Upper lobe of left lung (tissue), 6 donors: ENCODE results near the gene DPYSL3. TPM values are rescaled to one million over a fixed set of nuclear protein-coding genes. Genes with fewer than 3 reads are reported as not detected.

Experiments used
- ATAC-seq, 2 donors: fragments of 200-7000 bp; cut with Tn5 transposase; one replicate each; pipeline ENCODE4 v1.9.1; 2022; ENCODE audit warnings: mild to moderate bottlenecking in 2 of 2, moderate library complexity in 2 of 2; ENCODE audit not compliant: low FRiP score in 2 of 2
- DNase-seq, 2 donors: peaks; one replicate each; pipeline ENCODE4 v3.0.0-alpha.2; 2019 to 2020
- H3K27ac ChIP-seq, 4 donors: fragments of 200-600 bp; sonication (generic); one replicate each; pipeline ENCODE4 v1.5.1; 2016 to 2019
- H3K27me3 ChIP-seq, 4 donors: fragments of 200-600 bp; sonication (generic); one replicate each; pipeline ENCODE4 v1.5.1; 2017 to 2019
- H3K36me3 ChIP-seq, 4 donors: fragments of 200-600 bp; sonication (generic); one replicate each; pipeline ENCODE4 v1.5.1; 2016 to 2019
- H3K4me1 ChIP-seq, 4 donors: fragments of 200-600 bp; sonication (generic); one replicate each; pipeline ENCODE4 v1.5.1; 2018 to 2019
- H3K4me3 ChIP-seq, 4 donors: fragments of 200-600 bp; sonication (generic); one replicate each; pipeline ENCODE4 v1.5.1; 2017 to 2019; ENCODE audit warnings: mild to moderate bottlenecking in 2 of 4, moderate library complexity in 1 of 4
- H3K9me3 ChIP-seq, 4 donors: fragments of 200-600 bp; sonication (generic); one replicate each; pipeline ENCODE4 v1.5.1; 2018 to 2019
- EP300 ChIP-seq, 4 donors: sonication (generic); formaldehyde crosslinking; IDR thresholded peaks; one replicate each; pipeline ENCODE4 v1.5.1; 2017; ENCODE audit warnings: antibody characterized with exemption in 4 of 4, control low read depth in 2 of 4
- POLR2A ChIP-seq, 4 donors: fragments of 450-650 bp; IDR thresholded peaks; one replicate each; pipeline ENCODE4 v1.5.1; 2016 to 2017; ENCODE audit warnings: antibody characterized with exemption in 4 of 4, mild to moderate bottlenecking in 2 of 4
- POLR2AphosphoS5 ChIP-seq, 2 donors: sonication (generic); formaldehyde crosslinking; IDR thresholded peaks; one replicate each; pipeline ENCODE4 v1.5.1; 2017; ENCODE audit warnings: antibody characterized with exemption in 2 of 2
- WGBS, 2 donors: methylation state at CpG; one replicate each; pipeline ENCODE4 v1.1.5; 2017 to 2018; 5-methylcytosine and 5-hydroxymethylcytosine counted together
- total RNA-seq, 6 donors: library from RNA; depleted of rRNA in 4 of 6; stranded (reverse); fragments of >200 nt in 4 of 6; gene quantifications; one replicate each; pipeline versions ENCODE4 v1.1.0 to v1.2.1, GENCODE V29; 2016 to 2021
- TF ChIP-seq, protein P1 (sequence below), 6 experiments: fragments of 450-650 bp in 4 of 6; fragments of 200-600 bp in 2 of 6; sonication (generic) in 2 of 6; IDR thresholded peaks; one replicate each; pipeline ENCODE4 v1.5.1; 2016 to 2019; ENCODE audit warnings: antibody characterized with exemption in 6 of 6
- donor health status: DM: no; HTN: no; CAD: no; lungs with moderate emphysema.
- donor health status: DM: no; HTN: yes; CAD: no; lungs with severe emphysema.

The DPYSL3 gene
- total RNA-seq, 6 donors from 2014 or later: 24.4 to 85.1 (median 40.6) TPM

DNA sequence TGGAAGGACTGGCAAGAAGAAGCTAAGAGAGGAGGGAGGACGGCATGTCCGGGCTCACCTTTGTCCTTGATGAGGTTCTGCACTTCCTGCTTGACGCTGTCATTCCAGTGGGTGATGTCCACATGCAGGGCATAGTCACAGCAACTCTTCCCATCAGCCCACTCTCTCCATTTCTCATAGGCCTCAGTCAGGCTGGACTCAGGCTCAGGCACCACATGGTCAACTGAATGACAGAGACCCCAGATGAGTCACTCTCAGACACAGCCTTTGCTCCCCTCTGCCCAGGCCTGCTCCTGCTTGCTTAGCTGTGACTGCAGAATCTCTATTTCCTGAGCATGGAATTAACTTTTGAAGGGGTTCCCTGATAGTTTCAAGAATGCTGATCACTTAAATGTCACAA is 94.2 kb downstream of the DPYSL3 start:
- H3K9me3 ChIP-seq: no peaks in the 10 kb centered on the region
- DNase-seq (no peak), ATAC-seq (no peak)
- peaks cover 0 to 6% (median 0%) of the 10 kb centered on the region in 4 donors for H3K36me3 ChIP-seq
- no peak overlapping the region for H3K4me3 ChIP-seq
- 55 to 89% methylated on average over 3 of the region's 3 CpGs for WGBS, 2 donors
- no peak overlapping the region for H3K27ac ChIP-seq
- peaks cover 7 to 21% (median 13%) of the 10 kb centered on the region in 4 donors for H3K4me1 ChIP-seq
- no peaks in the 10 kb centered on the region for H3K27me3 ChIP-seq
- no peak for TF ChIP-seq POLR2AphosphoS5 (IDR thresholded peaks at IDR 0.05)
- TF ChIP-seq, protein P1, sequence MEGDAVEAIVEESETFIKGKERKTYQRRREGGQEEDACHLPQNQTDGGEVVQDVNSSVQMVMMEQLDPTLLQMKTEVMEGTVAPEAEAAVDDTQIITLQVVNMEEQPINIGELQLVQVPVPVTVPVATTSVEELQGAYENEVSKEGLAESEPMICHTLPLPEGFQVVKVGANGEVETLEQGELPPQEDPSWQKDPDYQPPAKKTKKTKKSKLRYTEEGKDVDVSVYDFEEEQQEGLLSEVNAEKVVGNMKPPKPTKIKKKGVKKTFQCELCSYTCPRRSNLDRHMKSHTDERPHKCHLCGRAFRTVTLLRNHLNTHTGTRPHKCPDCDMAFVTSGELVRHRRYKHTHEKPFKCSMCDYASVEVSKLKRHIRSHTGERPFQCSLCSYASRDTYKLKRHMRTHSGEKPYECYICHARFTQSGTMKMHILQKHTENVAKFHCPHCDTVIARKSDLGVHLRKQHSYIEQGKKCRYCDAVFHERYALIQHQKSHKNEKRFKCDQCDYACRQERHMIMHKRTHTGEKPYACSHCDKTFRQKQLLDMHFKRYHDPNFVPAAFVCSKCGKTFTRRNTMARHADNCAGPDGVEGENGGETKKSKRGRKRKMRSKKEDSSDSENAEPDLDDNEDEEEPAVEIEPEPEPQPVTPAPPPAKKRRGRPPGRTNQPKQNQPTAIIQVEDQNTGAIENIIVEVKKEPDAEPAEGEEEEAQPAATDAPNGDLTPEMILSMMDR (IDR thresholded peaks at IDR 0.05): no peak
- TF ChIP-seq EP300 (IDR thresholded peaks at IDR 0.05): no peak
- TF ChIP-seq POLR2A (IDR thresholded peaks at IDR 0.05): no peak

DNA sequence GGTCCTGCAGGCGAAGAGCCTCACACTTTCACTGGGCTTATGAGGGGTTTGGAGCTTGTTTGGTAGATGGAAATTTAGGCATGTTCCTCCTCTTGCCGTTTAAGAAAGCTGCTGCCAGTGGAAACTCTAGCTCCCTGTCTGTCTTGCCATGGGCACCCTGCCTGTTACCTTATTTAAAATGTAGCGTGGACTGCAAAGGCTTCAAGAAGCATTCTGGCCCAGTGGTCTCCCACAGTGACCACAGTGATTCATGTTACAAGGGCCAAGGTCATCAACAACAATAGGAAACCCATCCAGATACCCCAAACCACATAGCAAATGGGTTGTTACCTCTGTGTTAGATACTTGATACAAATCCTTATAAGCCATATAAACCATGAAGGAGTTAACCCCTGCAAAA is 96.6 kb downstream of the DPYSL3 start:
- TF ChIP-seq, protein P1 (IDR thresholded peaks at IDR 0.05): no peak
- TF ChIP-seq EP300 (IDR thresholded peaks at IDR 0.05): no peak
- TF ChIP-seq POLR2A (IDR thresholded peaks at IDR 0.05): no peak
- TF ChIP-seq POLR2AphosphoS5 (IDR thresholded peaks at IDR 0.05): no peak
- no peak for DNase-seq
- Histone ChIP-seq H3K4me1 (peaks cover 7 to 21% (median 11%) of the 10 kb centered on the region in 4 donors), H3K4me3 (no peak overlapping the region), H3K9me3 (no peaks in the 10 kb centered on the region), H3K27me3 (no peaks in the 10 kb centered on the region), H3K36me3 (peaks cover 0 to 10% (median 0%) of the 10 kb centered on the region in 4 donors), H3K27ac (no peak overlapping the region)
- WGBS, 2 donors: 87 to 94% methylated on average over 3 of the region's 3 CpGs
- ATAC-seq: no peak

DNA sequence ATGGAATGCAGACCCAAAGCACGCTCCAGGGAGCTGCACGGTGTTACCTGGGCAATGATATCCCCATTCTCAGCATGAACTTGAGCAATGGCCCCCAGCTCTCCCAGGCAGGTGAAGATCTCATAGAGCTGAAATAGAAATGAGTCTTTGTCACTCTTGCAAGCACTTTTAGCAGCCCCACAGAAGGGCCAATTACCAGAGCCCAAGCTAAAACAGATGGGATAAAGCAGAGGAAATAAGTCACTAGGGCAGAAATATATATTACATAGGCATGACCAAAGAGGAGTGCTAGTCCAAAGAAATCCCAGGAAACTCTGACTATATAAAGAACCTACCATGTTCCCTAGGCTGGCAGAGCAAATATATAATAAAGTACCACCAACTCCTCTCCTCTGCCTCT is 97.3 kb downstream of the DPYSL3 start:
- H3K27me3 ChIP-seq: no peaks in the 10 kb centered on the region
- peaks cover 4 to 14% (median 7%) of the 10 kb centered on the region in 4 donors for H3K4me1 ChIP-seq
- no peak for TF ChIP-seq POLR2AphosphoS5 (IDR thresholded peaks at IDR 0.05)
- TF ChIP-seq, protein P1 (IDR thresholded peaks at IDR 0.05): no peak
- no peak for TF ChIP-seq POLR2A (IDR thresholded peaks at IDR 0.05)
- TF ChIP-seq EP300 (IDR thresholded peaks at IDR 0.05): no peak
- no peaks in the 10 kb centered on the region for H3K9me3 ChIP-seq
- ATAC-seq: no peak
- no peak overlapping the region for H3K4me3 ChIP-seq
- WGBS, 2 donors: 91 to 92% methylated on average over 2 of the region's 2 CpGs
- H3K36me3 ChIP-seq: peaks cover 0 to 13% (median 0%) of the 10 kb centered on the region in 4 donors
- peak overlapping the region in 1 of 4 donors; percentile 33 for H3K27ac ChIP-seq
- no peak for DNase-seq

DNA sequence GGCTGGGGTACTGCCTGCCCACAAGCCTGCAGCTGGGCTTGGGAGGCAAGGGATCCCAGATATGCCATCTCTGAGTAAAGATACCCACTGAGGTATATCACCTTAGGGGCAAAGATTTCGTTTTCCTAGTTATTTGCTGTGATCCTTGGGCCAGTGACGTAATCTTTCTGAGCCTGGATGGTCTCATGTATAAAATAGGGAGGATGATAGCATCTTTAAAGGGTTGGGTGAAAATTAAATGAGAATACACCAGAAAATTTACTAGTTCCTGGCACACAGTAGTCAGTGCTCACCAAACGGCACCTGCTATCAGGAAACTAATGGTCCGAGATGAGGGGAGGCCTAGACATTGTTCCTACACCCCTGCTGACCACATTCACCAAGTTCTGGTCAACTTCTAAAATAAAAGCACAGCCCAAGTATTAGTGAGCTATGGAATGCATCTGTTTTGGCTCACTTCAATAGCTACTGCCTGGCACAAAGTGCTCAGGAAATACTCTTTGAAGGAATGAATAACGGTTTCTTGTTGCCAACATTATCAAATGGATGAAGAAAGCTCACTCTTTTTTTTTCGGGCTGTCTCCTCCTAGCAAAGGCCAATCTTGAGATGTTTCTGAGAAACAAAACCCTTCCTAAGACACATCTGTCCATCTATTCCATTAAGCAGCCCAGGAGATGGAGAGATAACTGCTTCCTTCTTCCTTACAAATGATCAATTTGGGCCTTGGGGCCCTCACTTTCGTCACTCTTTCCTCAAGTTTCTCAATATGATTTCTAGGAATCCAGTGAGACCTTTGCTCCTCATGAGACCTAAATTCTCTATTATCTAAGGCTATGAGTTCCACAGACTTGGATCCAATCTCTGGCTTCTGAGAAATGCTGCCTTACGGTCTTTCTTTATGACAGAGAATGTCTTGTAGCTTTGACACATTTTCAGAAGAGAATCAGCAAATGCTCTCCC is 98.2 kb downstream of the DPYSL3 start:
- WGBS, 2 donors: 73 to 79% methylated on average over 8 of the region's 8 CpGs
- DNase-seq (no peak), ATAC-seq (peak in 1 of 2 donors; percentile 4)
- no peaks in the 10 kb centered on the region for H3K27me3 ChIP-seq
- H3K4me3 ChIP-seq: no peak overlapping the region
- H3K9me3 ChIP-seq: no peaks in the 10 kb centered on the region
- peaks cover 0 to 5% (median 1%) of the 10 kb centered on the region in 4 donors for H3K4me1 ChIP-seq
- peak overlapping the region in 1 of 4 donors; percentile 39 for H3K27ac ChIP-seq
- TF ChIP-seq, protein P1 (IDR thresholded peaks at IDR 0.05): no peak
- TF ChIP-seq POLR2A (IDR thresholded peaks at IDR 0.05) (no peak), POLR2AphosphoS5 (IDR thresholded peaks at IDR 0.05) (no peak), EP300 (IDR thresholded peaks at IDR 0.05) (no peak)
- H3K36me3 ChIP-seq: peaks cover 0 to 13% (median 0%) of the 10 kb centered on the region in 4 donors
